ENCODE results near the gene VPS13C.

The VPS13C gene

GRCh38 chr15:61892140-61892539, 168.1 kb downstream of the VPS13C start:
- no peak for TF ChIP-seq JUND (IDR thresholded peaks at IDR 0.05; ENCODE audit: low read depth)
- no peak for DNase-seq (ENCODE audit: low read depth in 1 of 2, low spot score in 1 of 2)
- in situ Hi-C loops (cut with HindIII; ENCODE audit: low pct_unique_long_range_greater_than_20kb, low sequenced_read_pairs), result no loop called here

GRCh38 chr15:61890106-61890505, 170.1 kb downstream of the VPS13C start:
- DNase-seq (ENCODE audit: low read depth in 1 of 2, low spot score in 1 of 2), result no peak
- TF ChIP-seq JUND (IDR thresholded peaks at IDR 0.05; ENCODE audit: low read depth), result no peak
- in situ Hi-C loops (cut with HindIII; ENCODE audit: low pct_unique_long_range_greater_than_20kb, low sequenced_read_pairs), result no loop called here

GRCh38 chr15:61889706-61890105, 170.5 kb downstream of the VPS13C start:
- in situ Hi-C loops (cut with HindIII; ENCODE audit: low pct_unique_long_range_greater_than_20kb, low sequenced_read_pairs), result no loop called here

GRCh38 chr15:61888074-61888780, 172.0 kb downstream of the VPS13C start:
- no peak for TF ChIP-seq JUND (IDR thresholded peaks at IDR 0.05; ENCODE audit: low read depth)
- no peak for DNase-seq (ENCODE audit: low read depth in 1 of 2, low spot score in 1 of 2)
- in situ Hi-C loops (cut with HindIII; ENCODE audit: low pct_unique_long_range_greater_than_20kb, low sequenced_read_pairs), result no loop called here

More at GRCh38 chr15:61889706-61890105, 170.5 kb downstream of the VPS13C start:
- no peak for TF ChIP-seq JUND (IDR thresholded peaks at IDR 0.05; ENCODE audit: low read depth)
- peak in 1 of 2 experiments; percentile 56 for DNase-seq (ENCODE audit: low read depth in 1 of 2, low spot score in 1 of 2)

GRCh38 chr15:61880084-61880483, 180.2 kb downstream of the VPS13C start:
- no peak for TF ChIP-seq JUND (IDR thresholded peaks at IDR 0.05; ENCODE audit: low read depth)
- in situ Hi-C loops (cut with HindIII; ENCODE audit: low pct_unique_long_range_greater_than_20kb, low sequenced_read_pairs), result no loop called here

GRCh38 chr15:61879219-61879618, 181.0 kb downstream of the VPS13C start:
- in situ Hi-C loops (cut with HindIII; ENCODE audit: low pct_unique_long_range_greater_than_20kb, low sequenced_read_pairs), result no loop called here
- DNase-seq (ENCODE audit: low read depth in 1 of 2, low spot score in 1 of 2), result peak in 1 of 2 experiments; percentile 48
- no peak for TF ChIP-seq JUND (IDR thresholded peaks at IDR 0.05; ENCODE audit: low read depth)

More at GRCh38 chr15:61880084-61880483, 180.2 kb downstream of the VPS13C start:
- no peak for DNase-seq (ENCODE audit: low read depth in 1 of 2, low spot score in 1 of 2)

GRCh38 chr15:61871926-61872522, 188.2 kb downstream of the VPS13C start:
- in situ Hi-C loops (cut with HindIII; ENCODE audit: low pct_unique_long_range_greater_than_20kb, low sequenced_read_pairs), result no loop called here
- no peak for TF ChIP-seq JUND (IDR thresholded peaks at IDR 0.05; ENCODE audit: low read depth)
- DNase-seq (ENCODE audit: low read depth in 1 of 2, low spot score in 1 of 2), result peak; percentile 15 to 45

GRCh38 chr15:61869656-61870055, 190.6 kb downstream of the VPS13C start:
- in situ Hi-C loops (cut with HindIII; ENCODE audit: low pct_unique_long_range_greater_than_20kb, low sequenced_read_pairs), result no loop called here
- DNase-seq (ENCODE audit: low read depth in 1 of 2, low spot score in 1 of 2), result no peak
- no peak for TF ChIP-seq JUND (IDR thresholded peaks at IDR 0.05; ENCODE audit: low read depth)

GRCh38 chr15:61861962-61862361, 198.3 kb downstream of the VPS13C start:
- in situ Hi-C loops (cut with HindIII; ENCODE audit: low pct_unique_long_range_greater_than_20kb, low sequenced_read_pairs), result no loop called here
- no peak for TF ChIP-seq JUND (IDR thresholded peaks at IDR 0.05; ENCODE audit: low read depth)
- DNase-seq (ENCODE audit: low read depth in 1 of 2, low spot score in 1 of 2), result no peak

GRCh38 chr15:61857169-61857829, 202.9 kb downstream of the VPS13C start:
- no peak for TF ChIP-seq JUND (IDR thresholded peaks at IDR 0.05; ENCODE audit: low read depth)
- DNase-seq (ENCODE audit: low read depth in 1 of 2, low spot score in 1 of 2), result no peak
- in situ Hi-C loops (cut with HindIII; ENCODE audit: low pct_unique_long_range_greater_than_20kb, low sequenced_read_pairs), result no loop called here

GRCh38 chr15:61856295-61856694, 204.0 kb downstream of the VPS13C start:
- in situ Hi-C loops (cut with HindIII; ENCODE audit: low pct_unique_long_range_greater_than_20kb, low sequenced_read_pairs), result no loop called here
- no peak for TF ChIP-seq JUND (IDR thresholded peaks at IDR 0.05; ENCODE audit: low read depth)
- no peak for DNase-seq (ENCODE audit: low read depth in 1 of 2, low spot score in 1 of 2)

- no peak for DNase-seq (ENCODE audit: low read depth in 1 of 2, low spot score in 1 of 2)
- in situ Hi-C loops (cut with HindIII; ENCODE audit: low pct_unique_long_range_greater_than_20kb, low sequenced_read_pairs), result no loop called here
- TF ChIP-seq JUND (IDR thresholded peaks at IDR 0.05; ENCODE audit: low read depth), result no peak
Measured at GRCh38 chr15:61853195-61853594, 207.1 kb downstream of the VPS13C start.

GRCh38 chr15:61851955-61852354, 208.3 kb downstream of the VPS13C start:
- DNase-seq (ENCODE audit: low read depth in 1 of 2, low spot score in 1 of 2), result no peak
- TF ChIP-seq JUND (IDR thresholded peaks at IDR 0.05; ENCODE audit: low read depth), result no peak
- in situ Hi-C loops (cut with HindIII; ENCODE audit: low pct_unique_long_range_greater_than_20kb, low sequenced_read_pairs), result no loop called here
